Skeletal muscle tissue (tissue), 4 donors: ENCODE results near the gene TRIM24. TPM values are rescaled to one million over a fixed set of nuclear protein-coding genes. Genes with fewer than 3 reads are reported as not detected.
"Not testable (repeated sequence)": the region's sequence is repeated elsewhere in the genome, so short reads cannot be mapped to it uniquely, and the experiment has no call there.

Experiments used
- H3K27ac ChIP-seq: one replicate; pipeline ENCODE4 v1.7.0; 2013; ENCODE audit warnings: mild to moderate bottlenecking, low read depth, low read length, inconsistent platforms
- H3K27me3 ChIP-seq, 3 donors: one replicate each; pipeline ENCODE4 v1.7.0; 2013; ENCODE audit warnings: low read length in 3 of 3; ENCODE audit not compliant: control insufficient read depth in 3 of 3, insufficient read depth in 3 of 3
- H3K36me3 ChIP-seq, 3 donors: one replicate each; pipeline ENCODE4 v1.7.0; 2013; ENCODE audit warnings: low read length in 3 of 3; ENCODE audit not compliant: control insufficient read depth in 3 of 3, insufficient read depth in 3 of 3
- H3K4me1 ChIP-seq, 3 donors: one replicate each; pipeline ENCODE4 v1.7.0; 2013; ENCODE audit warnings: low read length in 3 of 3, mild to moderate bottlenecking in 3 of 3; ENCODE audit not compliant: control insufficient read depth in 3 of 3, insufficient read depth in 3 of 3
- H3K4me3 ChIP-seq, 3 donors: one replicate each; pipeline ENCODE4 v1.7.0; 2013; ENCODE audit warnings: low read length in 3 of 3
- H3K9ac ChIP-seq, 3 donors: one replicate each; pipeline ENCODE4 v1.7.0; 2013; ENCODE audit warnings: low read length in 3 of 3, mild to moderate bottlenecking in 3 of 3, moderate library complexity in 2 of 3, low read depth in 1 of 3
- H3K9me3 ChIP-seq, 3 donors: one replicate each; pipeline ENCODE4 v1.7.0; 2013; ENCODE audit warnings: low read length in 3 of 3; ENCODE audit not compliant: control insufficient read depth in 3 of 3
- total RNA-seq: library from RNA; depleted of rRNA; stranded (reverse); fragments of >200 nt; gene quantifications from one replicate; pipeline ENCODE4 v1.2.3, GENCODE V29; 2014
- donor health status: Osteomylitis.

TRIM24 gene
- total RNA-seq: 6.8 TPM

DNA sequence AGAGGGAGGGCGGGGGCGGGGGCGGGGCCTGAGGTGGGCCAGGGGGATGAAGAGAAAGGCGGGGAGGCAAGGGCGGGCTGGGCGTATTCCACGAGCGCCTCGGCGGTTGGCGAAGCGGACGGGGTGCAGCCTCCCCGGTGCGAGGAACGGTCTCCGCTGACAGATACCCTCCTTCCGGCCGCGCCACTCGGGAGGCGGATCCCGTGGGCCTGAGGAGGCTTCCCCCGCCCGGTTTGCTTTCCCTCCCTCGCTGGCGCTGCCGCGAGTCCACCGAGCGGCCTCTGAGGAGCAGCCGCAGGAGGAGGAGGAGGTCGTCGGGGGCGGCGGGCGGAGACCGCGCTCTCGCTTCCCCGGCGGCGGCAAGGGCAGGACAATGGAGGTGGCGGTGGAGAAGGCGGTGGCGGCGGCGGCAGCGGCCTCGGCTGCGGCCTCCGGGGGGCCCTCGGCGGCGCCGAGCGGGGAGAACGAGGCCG is at the start of gene TRIM24:
TRIM24 (plus strand) TSS at position 84 of the 473 bp plus-strand sequence; CDS start at position 374, 290 bp downstream.
- H3K4me1 ChIP-seq: peaks cover 4 to 11% (median 6%) of the 10 kb centered on the region in 3 donors
- H3K36me3 ChIP-seq: no peaks in the 10 kb centered on the region
- no peaks in the 10 kb centered on the region for H3K9me3 ChIP-seq

DNA sequence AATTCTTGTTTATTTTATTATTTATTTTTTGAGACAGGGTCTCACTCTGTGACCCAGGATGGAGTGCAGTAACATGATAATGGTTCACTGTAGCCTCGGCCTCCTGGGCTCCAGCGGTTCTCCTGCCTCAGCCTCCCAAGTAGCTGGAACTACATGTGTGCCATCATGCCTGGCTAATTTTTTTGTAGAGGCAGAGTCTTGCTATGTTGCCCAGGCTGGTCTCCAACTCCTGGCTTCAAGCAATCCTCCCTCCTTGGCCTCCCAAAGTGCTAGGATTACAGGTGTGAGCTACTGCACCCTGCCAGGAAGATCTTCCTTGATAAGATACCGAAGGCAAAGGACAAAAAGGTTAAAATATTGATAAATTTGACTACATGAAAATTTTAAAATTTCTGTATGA is 48.0 kb upstream of the TRIM24 start:
- H3K9ac ChIP-seq, H3K9me3 ChIP-seq, H3K36me3 ChIP-seq, H3K27ac ChIP-seq, H3K4me3 ChIP-seq, H3K27me3 ChIP-seq, H3K4me1 ChIP-seq: not testable (repeated sequence)

More for the DNA sequence above, at the start of gene TRIM24:
- Histone ChIP-seq H3K4me3 (peak within 1 kb of the TSS; percentile 62 to 96 (median 80)), H3K27me3 (no peaks in the 10 kb centered on the region), H3K9ac (peak within 1 kb of the TSS; percentile 46 to 91 (median 85)), H3K27ac (peak within 1 kb of the TSS; percentile 91)

DNA sequence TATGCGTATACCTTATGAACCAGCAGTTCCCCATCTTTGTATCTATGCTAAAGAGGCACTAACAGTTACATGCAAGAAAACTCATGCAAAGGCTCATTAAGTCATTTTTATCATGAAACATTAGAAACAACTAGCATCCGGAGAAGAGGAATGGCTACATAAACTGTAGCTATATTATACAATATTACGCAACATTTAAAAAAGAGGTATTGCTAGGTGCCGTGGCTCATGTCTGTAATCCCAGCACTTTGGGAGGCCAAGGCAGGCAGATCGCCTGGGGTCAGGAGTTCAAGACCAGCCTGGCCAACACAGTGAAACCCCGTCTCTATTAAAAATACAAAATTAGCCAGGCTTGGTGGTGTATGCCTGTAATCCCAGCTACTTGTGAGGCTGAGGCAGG is 47.1 kb upstream of the TRIM24 start:
- H3K4me1 ChIP-seq, H3K9me3 ChIP-seq, H3K9ac ChIP-seq, H3K27ac ChIP-seq, H3K27me3 ChIP-seq, H3K4me3 ChIP-seq, H3K36me3 ChIP-seq: not testable (repeated sequence)

DNA sequence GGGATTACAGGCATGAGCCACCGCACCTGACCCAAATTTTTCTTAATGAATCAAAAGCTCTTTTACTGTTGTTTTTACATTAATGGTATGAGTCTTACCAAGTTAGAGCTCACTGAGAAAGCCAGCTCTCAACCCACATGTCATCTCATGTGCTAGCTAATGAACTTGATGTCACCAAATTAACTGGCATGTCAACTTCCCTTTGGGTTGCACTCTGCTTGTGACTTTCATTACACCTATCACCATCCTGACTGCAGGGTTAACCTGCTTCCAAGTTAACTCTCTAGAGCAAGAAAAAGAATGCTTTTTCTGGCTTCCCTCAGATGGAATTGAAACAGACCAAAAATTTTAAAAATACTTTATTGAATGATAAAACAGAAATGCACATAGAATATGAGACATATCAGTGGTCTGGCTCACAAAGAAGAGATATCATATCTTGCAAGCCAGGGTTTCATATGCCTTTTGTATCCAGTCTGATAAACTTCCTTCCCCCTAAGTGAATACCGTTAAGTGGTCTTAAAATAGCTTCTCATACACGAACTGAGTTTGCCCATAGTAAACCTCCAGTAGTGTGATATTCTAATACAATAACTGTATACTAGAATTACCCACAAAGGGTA is 42.9 kb upstream of the TRIM24 start:
- no peaks in the 10 kb centered on the region for H3K27me3 ChIP-seq
- peaks cover 0 to under 1% (median 0%) of the 10 kb centered on the region in 3 donors for H3K9me3 ChIP-seq
- no peaks in the 10 kb centered on the region for H3K4me1 ChIP-seq
- no peaks in the 10 kb centered on the region for H3K36me3 ChIP-seq
- no peak overlapping the region for H3K9ac ChIP-seq
- no peak overlapping the region for H3K27ac ChIP-seq
- H3K4me3 ChIP-seq: no peak overlapping the region

DNA sequence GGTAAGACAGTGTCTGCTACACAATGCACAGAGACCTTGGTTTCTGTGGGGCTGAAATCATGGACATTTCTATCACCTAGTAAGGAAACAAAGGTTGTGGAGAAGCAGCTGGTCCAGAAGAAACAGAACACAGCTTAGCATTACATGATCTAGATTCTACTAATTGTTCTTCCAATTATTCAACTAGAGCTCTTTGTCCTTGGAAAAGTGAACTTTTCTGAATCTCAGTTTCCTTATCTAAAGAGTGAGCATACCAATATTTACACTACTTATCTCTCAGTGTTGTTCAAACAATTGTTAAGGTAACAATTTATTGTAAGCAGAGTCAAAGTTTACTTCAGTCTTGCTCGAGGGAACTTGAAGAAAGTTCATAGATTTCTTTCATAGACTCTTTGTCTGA is 42.3 kb upstream of the TRIM24 start:
- Histone ChIP-seq H3K9me3 (peaks cover 0 to 2% (median 0%) of the 10 kb centered on the region in 3 donors), H3K27me3 (no peaks in the 10 kb centered on the region), H3K9ac (no peak overlapping the region), H3K36me3 (no peaks in the 10 kb centered on the region), H3K4me3 (no peak overlapping the region), H3K27ac (no peak overlapping the region), H3K4me1 (no peaks in the 10 kb centered on the region)

DNA sequence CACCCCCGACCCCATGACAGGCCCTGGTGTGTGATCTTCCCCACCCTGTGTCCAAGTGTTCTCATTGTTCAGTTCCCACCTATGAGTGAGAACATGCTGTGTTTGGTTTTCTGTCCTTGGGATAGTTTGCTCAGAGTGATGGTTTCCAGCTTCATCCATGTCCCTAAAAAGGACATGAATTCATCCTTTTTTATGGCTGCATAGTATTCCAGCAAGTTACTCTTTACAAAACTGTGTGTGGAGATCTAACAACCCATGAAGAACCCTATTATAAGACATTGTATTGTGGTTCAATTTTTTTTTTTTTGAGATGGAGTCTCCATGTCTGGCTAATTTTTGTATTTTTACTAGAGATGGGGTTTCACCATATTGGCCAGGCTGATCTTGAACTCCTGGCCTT is 41.7 kb upstream of the TRIM24 start:
- H3K27ac ChIP-seq, H3K36me3 ChIP-seq, H3K9ac ChIP-seq, H3K4me1 ChIP-seq, H3K4me3 ChIP-seq, H3K27me3 ChIP-seq, H3K9me3 ChIP-seq: not testable (repeated sequence)

DNA sequence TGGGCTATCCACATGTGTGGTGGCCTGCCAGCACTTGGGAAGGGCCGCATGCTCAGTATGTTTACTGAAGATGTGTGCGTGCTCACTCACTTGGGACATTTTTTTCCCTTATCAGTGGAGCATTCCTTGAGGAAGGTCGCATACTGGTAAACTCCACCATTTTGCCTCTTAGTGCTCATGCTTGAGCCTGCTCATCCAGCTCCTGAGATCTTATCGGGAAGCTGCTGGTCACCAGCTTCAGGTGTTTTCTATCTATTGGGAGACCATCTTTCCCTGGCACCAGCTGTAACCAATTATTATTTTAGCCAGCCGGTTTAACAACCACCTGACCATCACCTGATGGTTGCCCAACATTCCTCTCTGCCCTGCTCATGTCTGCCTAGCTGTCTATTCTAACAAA is 35.0 kb upstream of the TRIM24 start:
- Histone ChIP-seq H3K27me3 (no peaks in the 10 kb centered on the region), H3K36me3 (no peaks in the 10 kb centered on the region), H3K9ac (no peak overlapping the region), H3K27ac (no peak overlapping the region), H3K4me3 (no peak overlapping the region), H3K9me3 (peaks cover 2 to 5% (median 5%) of the 10 kb centered on the region in 3 donors), H3K4me1 (no peaks in the 10 kb centered on the region)

DNA sequence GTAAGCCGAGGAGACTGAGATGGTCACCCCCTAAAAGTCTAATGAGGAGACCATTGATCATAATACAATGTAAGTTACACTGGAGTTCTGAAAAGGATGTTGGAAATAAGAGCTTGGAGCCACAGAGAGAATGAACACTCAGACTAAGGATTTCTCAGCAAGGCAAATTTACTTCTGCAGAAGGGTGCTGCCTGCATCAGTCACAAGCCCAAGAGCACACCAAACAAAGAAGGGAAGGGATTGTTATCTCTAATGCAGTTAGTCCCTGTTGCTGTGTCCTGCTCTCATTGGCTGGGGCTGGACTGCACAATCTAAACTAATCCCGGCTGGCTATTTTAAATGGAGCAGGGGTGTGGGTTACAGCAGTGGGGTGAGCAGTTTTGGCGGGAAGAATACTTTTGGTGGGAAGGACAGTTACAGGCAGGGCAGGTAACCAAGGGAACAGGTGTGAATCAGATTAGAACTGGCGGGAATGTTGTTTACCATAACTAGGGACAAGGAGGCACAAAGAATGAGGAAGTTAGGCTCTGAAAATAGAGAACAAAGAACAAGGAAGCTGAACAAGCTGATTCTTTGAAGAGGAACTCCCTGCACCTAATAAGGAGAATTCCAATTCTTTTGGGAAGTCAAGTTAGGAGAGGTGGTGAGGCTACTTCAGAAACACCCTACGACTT is 30.3 kb upstream of the TRIM24 start:
- Histone ChIP-seq H3K27me3 (no peaks in the 10 kb centered on the region), H3K4me1 (no peaks in the 10 kb centered on the region), H3K9ac (no peak overlapping the region), H3K4me3 (no peak overlapping the region), H3K27ac (no peak overlapping the region), H3K9me3 (peaks cover 4 to 7% (median 5%) of the 10 kb centered on the region in 3 donors), H3K36me3 (no peaks in the 10 kb centered on the region)

DNA sequence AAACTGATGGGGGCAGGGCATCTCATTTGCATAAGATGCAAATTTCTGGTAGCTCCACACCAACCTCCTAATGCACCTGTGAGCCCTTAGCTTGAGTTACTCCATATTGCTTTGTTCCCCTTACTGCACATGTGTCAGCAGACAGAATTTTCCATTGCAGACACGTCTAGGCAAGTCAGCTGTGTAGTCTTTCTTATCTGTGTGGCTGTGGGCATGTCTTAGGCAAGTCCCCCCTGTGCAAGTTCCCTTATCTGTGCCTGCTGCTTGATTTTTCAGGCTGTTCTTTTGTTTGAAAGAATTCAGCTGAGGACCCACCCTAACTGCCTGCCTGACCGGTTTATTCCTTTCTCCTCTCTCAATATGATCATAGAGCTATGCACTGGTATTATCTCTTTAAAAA is 28.5 kb upstream of the TRIM24 start:
- no peaks in the 10 kb centered on the region for H3K4me1 ChIP-seq
- H3K9me3 ChIP-seq: peaks cover 4 to 7% (median 5%) of the 10 kb centered on the region in 3 donors
- H3K9ac ChIP-seq: no peak overlapping the region
- H3K36me3 ChIP-seq: no peaks in the 10 kb centered on the region
- H3K4me3 ChIP-seq: no peak overlapping the region
- no peak overlapping the region for H3K27ac ChIP-seq
- H3K27me3 ChIP-seq: no peaks in the 10 kb centered on the region

DNA sequence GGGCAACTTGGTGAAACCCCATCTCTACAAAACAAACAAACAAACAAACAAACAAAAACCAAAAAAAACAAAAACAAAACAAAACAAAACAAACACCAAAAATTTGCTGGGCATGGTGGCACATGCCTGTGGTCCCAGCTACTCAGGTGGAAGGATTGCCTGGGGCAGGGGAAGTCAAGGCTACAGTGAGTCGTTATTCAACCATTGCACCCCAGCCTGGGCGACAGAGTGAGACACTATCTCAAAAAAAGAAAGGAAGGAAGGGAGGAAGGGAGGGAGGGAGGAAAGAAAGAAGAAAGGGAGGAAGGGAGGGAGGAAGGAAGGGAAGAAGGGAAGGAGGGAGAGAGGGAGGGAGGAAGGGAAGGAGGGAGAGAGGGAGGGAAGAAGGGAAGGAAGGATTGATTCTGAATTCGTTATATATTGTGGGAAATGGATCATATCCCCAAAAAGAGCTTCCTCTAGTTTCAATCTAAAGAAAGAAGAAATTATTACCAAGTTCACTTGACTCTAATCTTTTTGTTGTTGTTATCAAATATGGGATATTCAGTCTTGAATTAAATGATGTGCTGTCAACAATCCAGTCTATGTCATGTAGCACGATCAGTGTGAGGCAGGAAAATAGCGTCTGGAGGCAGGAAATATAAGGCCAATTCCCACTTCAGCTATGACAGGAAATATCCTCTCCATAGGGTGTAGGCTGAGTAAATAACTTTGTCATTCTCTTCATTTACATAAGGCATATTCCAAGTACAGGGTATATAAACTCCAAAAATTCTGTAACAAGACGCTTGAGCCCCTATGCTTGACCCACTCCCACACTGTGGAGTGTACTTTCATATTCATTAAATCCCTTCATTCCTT is 26.2 kb upstream of the TRIM24 start:
- Histone ChIP-seq H3K9me3 (peaks cover 4 to 7% (median 5%) of the 10 kb centered on the region in 3 donors), H3K27ac (no peak overlapping the region), H3K36me3 (no peaks in the 10 kb centered on the region), H3K9ac (no peak overlapping the region), H3K4me1 (no peaks in the 10 kb centered on the region), H3K4me3 (no peak overlapping the region), H3K27me3 (no peaks in the 10 kb centered on the region)
